ENCODE data around the gene GALNT17.

GRCh38 chr7:71385330-71385729 lies 253.4 kb downstream of the GALNT17 start:
- TF ChIP-seq CTCF (conservative IDR thresholded peaks at IDR 0.05; ENCODE audit: low read depth, low read length) (no peak), EZH2phosphoT487 (IDR thresholded peaks at IDR 0.05; ENCODE audit: borderline replicate concordance, low read length) (no peak), EZH2 (IDR thresholded peaks at IDR 0.05; ENCODE audit: low read length, unreplicated experiment) (no peak)
